ENCODE results near the gene DPY19L3. TPM values are rescaled to one million over a fixed set of nuclear protein-coding genes. Genes with fewer than 3 reads are reported as not detected.

Gene DPY19L3
- total RNA-seq, 2 experiments from 2014 or later: 13.0 to 13.6 TPM

- H3K9me3 Mint-ChIP-seq (ENCODE audit: insufficient read depth): no peaks in the 10 kb centered on the region
- POLR2A ChIA-PET: interaction anchor here (0.7 kb wide), 1 partner anchor 471 kb away, joined by 3 read pairs; no protein-coding TSS in a partner anchor
- H3K27ac Mint-ChIP-seq: no peak overlapping the region
- H3K4me1 Mint-ChIP-seq (ENCODE audit: low read depth): peaks cover 4% of the 10 kb centered on the region
- no peaks in the 10 kb centered on the region for H3K27me3 Mint-ChIP-seq (ENCODE audit: low read depth)
- no peak overlapping the region for H3K4me3 Mint-ChIP-seq
- H3K36me3 Mint-ChIP-seq (ENCODE audit: low read depth): peaks cover 6% of the 10 kb centered on the region
- no peak for ATAC-seq
- no peak for DNase-seq
- CTCF ChIA-PET: no interaction called here
These were observed 50.8 kb downstream of the DPY19L3 start for GRCh38 chr19:32456406-32456805.

GRCh38 chr19:32457571-32458158, 52.1 kb downstream of the DPY19L3 start:
- Mint-ChIP-seq H3K9me3 (ENCODE audit: insufficient read depth) (no peaks in the 10 kb centered on the region), H3K4me3 (no peak overlapping the region), H3K27me3 (ENCODE audit: low read depth) (no peaks in the 10 kb centered on the region), H3K36me3 (ENCODE audit: low read depth) (peaks cover 6% of the 10 kb centered on the region), H3K27ac (no peak overlapping the region), H3K4me1 (ENCODE audit: low read depth) (peaks cover 4% of the 10 kb centered on the region)
- CTCF ChIA-PET: no interaction called here
- POLR2A ChIA-PET: no interaction called here
- ATAC-seq (no peak), DNase-seq (no peak)

GRCh38 chr19:32458500-32459123, 53.0 kb downstream of the DPY19L3 start:
- peaks cover 4% of the 10 kb centered on the region for H3K4me1 Mint-ChIP-seq (ENCODE audit: low read depth)
- POLR2A ChIA-PET: no interaction called here
- DNase-seq: no peak
- no peaks in the 10 kb centered on the region for H3K9me3 Mint-ChIP-seq (ENCODE audit: insufficient read depth)
- H3K4me3 Mint-ChIP-seq: no peak overlapping the region
- H3K27ac Mint-ChIP-seq: peak overlapping the region; percentile 21
- no peak for ATAC-seq
- CTCF ChIA-PET: interaction anchor here (0.8 kb wide), 1 partner anchor 126 kb away, joined by 3 read pairs; no protein-coding TSS in a partner anchor
- H3K36me3 Mint-ChIP-seq (ENCODE audit: low read depth): peaks cover 6% of the 10 kb centered on the region
- H3K27me3 Mint-ChIP-seq (ENCODE audit: low read depth): no peaks in the 10 kb centered on the region

DNA sequence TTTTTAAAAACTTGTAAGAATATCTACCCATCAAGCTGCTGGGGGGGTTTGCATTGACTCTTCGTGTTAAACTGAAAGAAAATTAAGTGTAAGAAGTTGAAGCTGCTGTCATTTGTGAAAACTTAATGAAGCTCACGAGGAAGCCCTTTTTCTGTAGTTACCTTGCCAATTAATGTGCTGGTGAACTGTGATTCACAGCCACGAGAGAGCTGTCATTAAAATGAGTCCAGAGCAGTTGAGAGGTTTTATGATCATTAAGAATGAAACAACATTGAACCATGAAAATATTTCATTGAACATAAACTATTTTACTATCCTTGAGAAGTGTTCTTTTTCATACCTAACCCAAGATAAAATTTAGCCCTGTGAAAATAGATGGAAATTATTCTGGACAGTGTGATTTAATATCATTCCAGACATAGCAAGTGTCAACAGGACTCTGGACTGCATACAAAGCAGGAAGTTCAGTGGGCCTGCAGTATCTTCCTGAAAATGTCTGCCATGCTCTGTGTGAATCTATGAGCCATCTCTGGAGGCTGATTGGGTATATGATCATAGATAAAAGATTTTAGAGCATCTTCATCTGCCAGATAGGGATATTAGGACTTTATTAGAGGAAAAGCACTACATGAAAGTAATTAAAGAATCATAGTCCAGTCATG, 53.8 kb downstream of the DPY19L3 start:
- POLR2A ChIA-PET: no interaction called here
- no peak for DNase-seq
- H3K9me3 Mint-ChIP-seq (ENCODE audit: insufficient read depth): no peaks in the 10 kb centered on the region
- no peak overlapping the region for H3K4me3 Mint-ChIP-seq
- no peak overlapping the region for H3K27ac Mint-ChIP-seq
- no peaks in the 10 kb centered on the region for H3K27me3 Mint-ChIP-seq (ENCODE audit: low read depth)
- no peak for ATAC-seq
- peaks cover 4% of the 10 kb centered on the region for H3K4me1 Mint-ChIP-seq (ENCODE audit: low read depth)
- H3K36me3 Mint-ChIP-seq (ENCODE audit: low read depth): peaks cover 6% of the 10 kb centered on the region
- CTCF ChIA-PET: interaction anchor here (0.8 kb wide), 1 partner anchor 125 kb away, joined by 3 read pairs; no protein-coding TSS in a partner anchor

DNA sequence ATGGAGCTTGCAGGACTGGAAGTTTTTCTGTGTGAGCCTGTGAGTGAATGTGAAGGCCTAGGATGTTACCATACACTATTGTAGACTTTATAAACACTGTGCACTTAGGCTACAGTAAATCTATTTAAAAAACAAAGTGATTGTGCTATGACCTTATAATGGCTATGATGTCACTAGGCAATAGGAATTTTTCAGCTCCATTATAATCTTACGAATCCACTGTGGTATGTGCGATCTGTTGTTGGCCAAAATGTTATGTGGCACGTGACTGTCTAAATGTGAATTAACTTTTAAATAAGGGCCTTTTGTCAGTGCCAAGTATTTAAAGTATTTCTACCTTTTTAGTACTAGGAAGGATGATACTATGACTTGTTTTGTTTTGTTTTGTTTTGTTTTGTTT, 54.9 kb downstream of the DPY19L3 start:
- POLR2A ChIA-PET: no interaction called here
- H3K9me3 Mint-ChIP-seq (ENCODE audit: insufficient read depth): no peaks in the 10 kb centered on the region

GRCh38 chr19:32464279-32464678, 58.7 kb downstream of the DPY19L3 start:
- Mint-ChIP-seq H3K27ac (no peak overlapping the region), H3K9me3 (ENCODE audit: insufficient read depth) (no peaks in the 10 kb centered on the region), H3K27me3 (ENCODE audit: low read depth) (no peaks in the 10 kb centered on the region), H3K4me1 (ENCODE audit: low read depth) (no peaks in the 10 kb centered on the region), H3K36me3 (ENCODE audit: low read depth) (no peaks in the 10 kb centered on the region), H3K4me3 (no peak overlapping the region)
- DNase-seq (no peak), ATAC-seq (no peak)
- CTCF ChIA-PET: interaction anchor here (0.9 to 1.9 kb wide), 6 partner anchors 9 to 107 kb away, joined by 3 to 8 read pairs (median 4); no protein-coding TSS in a partner anchor
- POLR2A ChIA-PET: no interaction called here

More for the DNA sequence above, 54.9 kb downstream of the DPY19L3 start:
- Mint-ChIP-seq H3K27ac (no peak overlapping the region), H3K4me1 (ENCODE audit: low read depth) (peaks cover 4% of the 10 kb centered on the region), H3K27me3 (ENCODE audit: low read depth) (no peaks in the 10 kb centered on the region), H3K4me3 (no peak overlapping the region), H3K36me3 (ENCODE audit: low read depth) (peaks cover 6% of the 10 kb centered on the region)
- ATAC-seq (no peak), DNase-seq (no peak)
- CTCF ChIA-PET: no interaction called here

- no peaks in the 10 kb centered on the region for H3K9me3 Mint-ChIP-seq (ENCODE audit: insufficient read depth)
- ChIA-PET CTCF (interaction anchor here (1.0 to 1.9 kb wide), 5 partner anchors 9 to 106 kb away, joined by 3 to 8 read pairs (median 6); no protein-coding TSS in a partner anchor), POLR2A (no interaction called here)
- no peaks in the 10 kb centered on the region for H3K4me1 Mint-ChIP-seq (ENCODE audit: low read depth)
- DNase-seq (no peak), ATAC-seq (no peak)
- no peaks in the 10 kb centered on the region for H3K36me3 Mint-ChIP-seq (ENCODE audit: low read depth)
- H3K27me3 Mint-ChIP-seq (ENCODE audit: low read depth): no peaks in the 10 kb centered on the region
- H3K4me3 Mint-ChIP-seq: no peak overlapping the region
- no peak overlapping the region for H3K27ac Mint-ChIP-seq
These were observed 59.6 kb downstream of the DPY19L3 start for GRCh38 chr19:32465176-32465575.

DNA sequence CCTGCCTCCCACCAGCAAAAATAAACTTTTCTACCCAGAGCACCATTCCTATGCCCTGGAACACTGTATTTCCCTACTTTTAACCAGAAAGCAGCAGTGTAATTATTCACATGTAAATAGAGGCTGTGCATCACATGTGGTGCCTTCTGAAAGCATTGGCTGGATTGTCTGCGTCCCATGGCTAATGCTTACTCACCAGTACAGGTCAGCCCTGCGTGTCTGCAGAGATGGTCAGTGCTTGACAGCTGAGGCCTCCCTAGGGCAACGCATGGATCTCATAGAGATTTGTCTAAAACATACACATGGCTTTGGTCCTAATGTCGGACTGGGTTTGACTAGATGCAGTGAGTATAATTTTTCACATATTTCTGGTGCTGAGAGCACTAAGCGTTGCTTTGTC, 64.2 kb downstream of the DPY19L3 start:
- Mint-ChIP-seq H3K4me1 (ENCODE audit: low read depth) (peaks cover 8% of the 10 kb centered on the region), H3K4me3 (no peak overlapping the region), H3K9me3 (ENCODE audit: insufficient read depth) (no peaks in the 10 kb centered on the region), H3K36me3 (ENCODE audit: low read depth) (no peaks in the 10 kb centered on the region), H3K27me3 (ENCODE audit: low read depth) (no peaks in the 10 kb centered on the region), H3K27ac (no peak overlapping the region)
- POLR2A ChIA-PET: interaction anchor here (1.5 kb wide), 1 partner anchor 64 kb away, joined by 4 read pairs; the partner anchor contains the start of gene DPY19L3
- ATAC-seq (no peak), DNase-seq (no peak)
- CTCF ChIA-PET: no interaction called here

GRCh38 chr19:32471095-32471494, 65.5 kb downstream of the DPY19L3 start:
- CTCF ChIA-PET: no interaction called here
- no peak for ATAC-seq
- Mint-ChIP-seq H3K4me3 (no peak overlapping the region), H3K4me1 (ENCODE audit: low read depth) (peaks cover 8% of the 10 kb centered on the region), H3K36me3 (ENCODE audit: low read depth) (no peaks in the 10 kb centered on the region), H3K27me3 (ENCODE audit: low read depth) (no peaks in the 10 kb centered on the region), H3K27ac (no peak overlapping the region), H3K9me3 (ENCODE audit: insufficient read depth) (no peaks in the 10 kb centered on the region)
- POLR2A ChIA-PET: no interaction called here
- no peak for DNase-seq

GRCh38 chr19:32471811-32472210, 66.2 kb downstream of the DPY19L3 start:
- POLR2A ChIA-PET: no interaction called here
- no peak for ATAC-seq
- DNase-seq: no peak
- Mint-ChIP-seq H3K4me1 (ENCODE audit: low read depth) (peaks cover 8% of the 10 kb centered on the region), H3K4me3 (no peak overlapping the region), H3K27ac (no peak overlapping the region), H3K27me3 (ENCODE audit: low read depth) (no peaks in the 10 kb centered on the region), H3K9me3 (ENCODE audit: insufficient read depth) (no peaks in the 10 kb centered on the region), H3K36me3 (ENCODE audit: low read depth) (no peaks in the 10 kb centered on the region)
- CTCF ChIA-PET: no interaction called here

- Mint-ChIP-seq H3K27ac (no peak overlapping the region), H3K4me1 (ENCODE audit: low read depth) (peaks cover 8% of the 10 kb centered on the region), H3K36me3 (ENCODE audit: low read depth) (peaks cover 5% of the 10 kb centered on the region), H3K9me3 (ENCODE audit: insufficient read depth) (no peaks in the 10 kb centered on the region), H3K4me3 (no peak overlapping the region), H3K27me3 (ENCODE audit: low read depth) (no peaks in the 10 kb centered on the region)
- CTCF ChIA-PET: interaction anchor here (2.3 kb wide), 1 partner anchor 11 kb away, joined by 8 read pairs; no protein-coding TSS in a partner anchor
- POLR2A ChIA-PET: no interaction called here
- DNase-seq (no peak), ATAC-seq (no peak)
These were observed 69.8 kb downstream of the DPY19L3 start for GRCh38 chr19:32475141-32476031.

- DNase-seq: no peak
- peaks cover 8% of the 10 kb centered on the region for H3K4me1 Mint-ChIP-seq (ENCODE audit: low read depth)
- no peak for ATAC-seq
- H3K27me3 Mint-ChIP-seq (ENCODE audit: low read depth): no peaks in the 10 kb centered on the region
- ChIA-PET CTCF (no interaction called here), POLR2A (no interaction called here)
- H3K4me3 Mint-ChIP-seq: no peak overlapping the region
- no peaks in the 10 kb centered on the region for H3K9me3 Mint-ChIP-seq (ENCODE audit: insufficient read depth)
- peaks cover 5% of the 10 kb centered on the region for H3K36me3 Mint-ChIP-seq (ENCODE audit: low read depth)
- H3K27ac Mint-ChIP-seq: no peak overlapping the region
These were observed 70.4 kb downstream of the DPY19L3 start for GRCh38 chr19:32476032-32476350.

Measured in activated CD8-positive, alpha-beta T cell treated with anti-CD3 and anti-CD28 coated beads, Interleukin-2, amount 10 ng/mL, durations not matched to agents 7 days and 5 days (primary cell).